Bronchial smooth muscle cell (primary cell): ENCODE data around the gene REXO2. TPM values are rescaled to one million over a fixed set of nuclear protein-coding genes. Genes with fewer than 3 reads are reported as not detected.

Experiments used
- total RNA-seq: library from RNA; depleted of rRNA; stranded (reverse); fragments of >200 nt; gene quantifications from 2 replicates; pipeline ENCODE4 v1.2.1, GENCODE V29; 2014

The REXO2 gene
- total RNA-seq, result 220 and 262 TPM in 2 replicates

DNA sequence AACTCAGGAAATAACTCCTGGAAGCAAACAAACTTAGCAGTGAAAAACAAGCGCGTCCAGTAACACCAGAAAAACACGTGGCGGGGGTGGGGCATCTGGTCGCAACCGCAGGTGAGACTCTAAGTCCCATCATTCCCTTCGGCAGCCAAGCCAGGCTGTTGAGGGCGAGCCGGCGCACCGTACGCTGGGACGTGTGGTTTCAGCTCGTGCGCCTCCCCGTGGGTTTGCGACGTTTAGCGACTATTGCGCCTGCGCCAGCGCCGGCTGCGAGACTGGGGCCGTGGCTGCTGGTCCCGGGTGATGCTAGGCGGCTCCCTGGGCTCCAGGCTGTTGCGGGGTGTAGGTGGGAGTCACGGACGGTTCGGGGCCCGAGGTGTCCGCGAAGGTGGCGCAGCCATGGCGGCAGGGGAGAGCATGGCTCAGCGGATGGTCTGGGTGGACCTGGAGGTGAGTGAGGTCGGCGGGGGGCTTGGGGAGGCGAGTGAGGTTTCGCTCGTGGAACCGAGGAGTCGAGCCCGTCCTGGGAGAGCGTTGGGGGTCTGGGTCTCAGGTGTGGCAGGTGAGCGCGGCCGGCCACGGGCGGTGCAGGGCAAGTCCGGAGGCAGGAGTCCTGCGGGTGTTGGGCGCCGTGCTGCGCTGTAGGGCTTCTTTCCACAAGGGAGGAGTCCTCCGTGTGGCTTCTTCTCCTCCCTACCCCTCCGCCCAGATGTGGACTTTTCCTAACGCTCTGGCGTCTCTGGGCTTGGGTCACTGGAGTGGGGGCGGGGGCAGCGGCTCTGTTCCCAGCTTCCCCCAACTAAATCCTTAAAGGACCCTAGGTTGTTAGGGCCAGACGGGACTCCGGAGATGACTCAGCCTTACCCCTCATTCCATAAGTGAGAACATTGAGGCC, at the start of gene REXO2:
REXO2 (plus strand) TSS at position 239 of the 892 bp plus-strand sequence; CDS start at position 301, 62 bp downstream.

DNA sequence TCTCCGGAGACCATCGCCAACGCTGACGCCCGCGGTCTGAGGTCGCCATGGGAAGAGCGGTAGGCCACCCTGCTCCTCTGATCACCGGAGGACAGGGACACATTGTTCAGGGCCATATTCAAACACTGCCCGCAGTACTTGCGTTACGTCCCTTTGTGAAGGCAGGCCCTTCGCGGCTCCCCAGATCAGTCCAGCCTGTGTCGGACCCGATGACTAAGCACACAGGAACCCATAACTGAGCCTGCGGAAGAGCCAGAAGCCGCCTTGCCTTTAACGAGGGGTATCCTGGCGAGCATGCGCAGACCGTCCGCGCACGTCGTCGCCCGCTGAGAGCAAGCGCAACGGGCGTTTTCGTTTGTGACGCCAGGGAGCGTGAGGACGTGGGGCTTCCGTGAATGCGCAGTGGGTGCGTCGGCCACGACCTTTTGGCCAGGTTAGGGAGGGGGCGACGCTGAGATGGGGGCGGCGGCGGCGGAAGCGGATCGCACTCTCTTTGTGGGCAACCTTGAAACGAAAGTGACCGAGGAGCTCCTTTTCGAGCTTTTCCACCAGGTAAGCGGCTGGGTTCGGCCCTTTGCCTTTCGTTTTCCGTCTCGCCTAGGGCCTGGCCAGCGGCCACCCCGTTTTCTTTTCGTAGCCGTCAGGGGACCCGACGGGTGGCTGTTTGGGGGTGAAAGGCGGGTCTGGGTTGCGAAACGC, 38.9 kb upstream of the REXO2 start, which contains the start of the genes C11orf71 and RBM7:
C11orf71 (minus strand) TSS at position 296 of the 699 bp plus-strand sequence; CDS start at position 116, 180 bp downstream.
RBM7 (plus strand) TSS at position 451 of the 699 bp plus-strand sequence; CDS start at position 457, 6 bp downstream.

Other genes with a start within 250 kb of the REXO2 start
- 133 and 234 TPM in 2 replicates for gene NNMT, start 143.1 kb upstream of the REXO2 start, total RNA-seq
- 5.2 and 6.1 TPM in 2 replicates for gene C11orf71, start 39.0 kb upstream of the REXO2 start, total RNA-seq
- gene RBM7, start 38.8 kb upstream of the REXO2 start, total RNA-seq, result 38.3 and 63.5 TPM in 2 replicates
- not detected in 2 replicates for gene NXPE1, start 120.4 kb downstream of the REXO2 start, total RNA-seq
- not detected in 2 replicates for gene NXPE4, start 156.3 kb downstream of the REXO2 start, total RNA-seq
- gene NXPE2, start 239.1 kb downstream of the REXO2 start, total RNA-seq, result 0.09 TPM in 1 of 2 replicates, not detected in the other